ENCODE data around the gene TP53I13.

The TP53I13 gene

GRCh38 chr17:29583324-29584248, 15.1 kb downstream of the TP53I13 start:
- peak overlapping the region; percentile 43 for H3K27ac Mint-ChIP-seq
- no peak overlapping the region for H3K4me3 Mint-ChIP-seq
- no peaks in the 10 kb centered on the region for H3K9me3 Mint-ChIP-seq
- H3K4me1 Mint-ChIP-seq (ENCODE audit: low read depth), result peaks cover 54% of the 10 kb centered on the region
- no peaks in the 10 kb centered on the region for H3K27me3 Mint-ChIP-seq
- H3K36me3 Mint-ChIP-seq (ENCODE audit: low read depth), result peaks cover 39% of the 10 kb centered on the region

DNA sequence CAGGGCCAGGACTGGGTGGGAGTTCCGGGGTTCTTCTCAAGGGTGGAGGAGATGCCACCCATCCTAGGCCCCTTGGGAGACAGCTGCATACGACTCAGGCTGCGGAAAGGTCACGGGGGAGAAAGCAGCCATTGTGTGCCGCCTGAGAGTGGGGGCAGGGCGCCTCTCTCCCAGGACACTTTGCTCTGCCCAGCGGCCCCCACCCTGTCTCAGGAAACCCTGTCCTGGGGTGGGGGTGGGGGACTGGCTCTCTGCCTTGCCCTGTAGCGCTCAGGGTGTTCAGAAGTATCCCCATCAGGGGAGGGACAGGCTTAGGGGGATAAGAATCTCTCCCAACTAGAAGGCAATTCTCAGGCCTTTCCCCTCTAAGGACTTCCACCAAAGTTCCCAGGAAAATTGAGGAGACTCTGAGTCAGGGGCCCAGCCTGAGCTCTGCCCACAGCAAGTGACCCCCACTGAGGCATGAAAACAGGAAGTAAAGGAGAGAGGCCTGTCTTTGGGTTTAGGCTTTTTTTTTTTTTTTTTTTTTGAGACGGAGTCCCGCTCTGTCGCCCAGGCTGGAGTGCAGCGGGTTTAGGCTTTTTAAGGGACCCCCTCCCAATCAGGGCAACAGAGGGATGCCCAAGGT, 16.1 kb downstream of the TP53I13 start:
- Mint-ChIP-seq H3K4me3 (peak overlapping the region; percentile 23), H3K4me1 (ENCODE audit: low read depth) (peaks cover 54% of the 10 kb centered on the region), H3K9me3 (no peaks in the 10 kb centered on the region), H3K27ac (peak overlapping the region; percentile 81), H3K36me3 (ENCODE audit: low read depth) (peaks cover 38% of the 10 kb centered on the region), H3K27me3 (no peaks in the 10 kb centered on the region)

- H3K27me3 Mint-ChIP-seq, result no peaks in the 10 kb centered on the region
- no peaks in the 10 kb centered on the region for H3K9me3 Mint-ChIP-seq
- H3K4me1 Mint-ChIP-seq (ENCODE audit: low read depth), result peaks cover 59% of the 10 kb centered on the region
- peak overlapping the region; percentile 43 for H3K4me3 Mint-ChIP-seq
- peaks cover 31% of the 10 kb centered on the region for H3K36me3 Mint-ChIP-seq (ENCODE audit: low read depth)
- peak overlapping the region; percentile 81 for H3K27ac Mint-ChIP-seq
These were observed 16.7 kb downstream of the TP53I13 start for GRCh38 chr17:29585080-29585751.

DNA sequence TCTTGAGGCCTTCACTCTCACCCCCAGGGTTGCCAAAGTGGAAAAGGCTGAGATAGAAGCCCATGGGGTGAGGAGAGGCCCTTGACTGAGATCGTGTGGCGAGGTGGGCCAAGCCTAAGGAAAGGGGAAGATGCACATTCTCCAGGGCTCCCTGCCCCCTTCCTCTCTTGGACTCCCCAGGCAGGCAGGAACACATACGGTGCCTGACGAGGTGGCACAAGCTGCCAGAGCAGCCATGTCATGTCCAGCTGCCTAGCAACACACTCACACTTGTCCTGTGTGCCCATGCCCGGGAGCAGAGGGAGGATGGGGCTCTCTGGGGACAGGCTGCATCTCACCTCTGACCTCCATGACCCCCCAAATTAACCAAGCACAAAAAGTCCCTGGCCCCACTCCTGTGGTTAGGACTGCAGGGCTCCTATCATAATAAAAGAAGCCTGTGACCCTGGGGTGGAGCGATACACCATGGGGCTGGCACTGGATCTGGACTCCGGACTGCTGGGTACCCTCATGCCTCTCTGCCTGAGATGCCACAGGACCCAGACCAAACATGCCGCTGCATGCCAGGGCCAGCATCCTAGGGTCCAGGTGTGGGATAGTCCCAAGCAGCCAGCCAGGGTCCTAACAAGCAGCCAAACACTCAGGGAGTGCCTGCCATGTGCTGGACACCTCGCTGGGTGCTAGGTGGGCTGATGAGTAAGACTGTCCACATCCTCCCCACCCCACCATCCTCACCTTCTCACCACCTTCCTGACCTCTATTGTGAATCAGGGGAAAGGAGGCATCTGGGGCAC, 18.4 kb downstream of the TP53I13 start:
- H3K9me3 Mint-ChIP-seq, result no peaks in the 10 kb centered on the region
- no peaks in the 10 kb centered on the region for H3K27me3 Mint-ChIP-seq
- peaks cover 21% of the 10 kb centered on the region for H3K36me3 Mint-ChIP-seq (ENCODE audit: low read depth)
- peak overlapping the region; percentile 94 for H3K4me3 Mint-ChIP-seq
- H3K4me1 Mint-ChIP-seq (ENCODE audit: low read depth), result peaks cover 69% of the 10 kb centered on the region
- peak overlapping the region; percentile 92 for H3K27ac Mint-ChIP-seq

DNA sequence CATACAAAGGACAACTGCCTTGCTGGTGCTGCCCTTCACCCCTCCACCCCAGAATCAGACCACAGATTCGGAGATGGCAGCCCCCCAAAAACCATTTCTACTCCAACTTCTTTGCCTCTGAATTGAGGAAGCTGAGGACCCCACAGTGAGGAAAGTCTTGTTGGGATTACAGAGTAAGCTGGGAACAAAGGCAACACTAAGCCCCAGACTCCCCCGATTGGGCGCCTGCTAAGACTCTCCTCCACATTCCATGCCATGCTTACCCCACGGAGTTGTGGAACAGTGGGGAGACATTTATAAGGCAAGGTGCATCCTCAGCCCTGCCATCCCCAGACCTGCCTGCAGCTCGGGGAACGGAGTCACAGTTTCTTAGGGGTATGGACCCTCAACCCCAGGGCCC, 19.1 kb downstream of the TP53I13 start:
- H3K4me3 Mint-ChIP-seq, result peak overlapping the region; percentile 94
- no peaks in the 10 kb centered on the region for H3K9me3 Mint-ChIP-seq
- H3K27me3 Mint-ChIP-seq, result no peaks in the 10 kb centered on the region
- H3K36me3 Mint-ChIP-seq (ENCODE audit: low read depth), result peaks cover 14% of the 10 kb centered on the region
- H3K27ac Mint-ChIP-seq, result peak overlapping the region; percentile 92
- peaks cover 73% of the 10 kb centered on the region for H3K4me1 Mint-ChIP-seq (ENCODE audit: low read depth)

DNA sequence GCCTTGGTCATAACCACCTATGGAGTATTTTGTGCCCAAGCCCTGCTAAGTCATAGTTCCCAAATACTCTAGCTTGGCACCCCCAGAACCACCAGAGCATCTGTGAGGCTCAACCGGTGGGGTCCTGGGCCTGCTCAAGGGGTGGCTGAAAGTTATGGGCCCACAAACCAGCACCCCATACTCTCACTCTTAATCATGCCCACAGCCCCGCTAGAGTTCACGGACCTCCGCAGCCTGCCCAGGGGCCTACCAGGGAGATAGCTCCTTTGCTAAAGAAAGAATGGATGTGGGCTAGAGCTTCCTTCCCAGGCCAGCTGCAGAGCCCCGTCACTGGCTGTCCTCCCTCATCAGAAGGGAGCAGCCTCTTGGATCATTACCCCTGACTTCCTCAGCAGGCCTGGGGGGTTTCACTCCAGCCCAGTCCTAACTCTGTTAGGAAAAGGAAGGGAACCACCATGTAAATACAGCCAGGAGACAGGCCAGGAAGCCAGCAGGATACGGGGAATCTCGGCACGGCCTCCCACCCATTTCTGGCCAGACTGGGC, 19.6 kb downstream of the TP53I13 start:
- Mint-ChIP-seq H3K4me3 (peak overlapping the region; percentile 94), H3K27me3 (no peaks in the 10 kb centered on the region), H3K9me3 (no peaks in the 10 kb centered on the region), H3K27ac (peak overlapping the region; percentile 92), H3K36me3 (ENCODE audit: low read depth) (peaks cover 11% of the 10 kb centered on the region), H3K4me1 (ENCODE audit: low read depth) (peaks cover 76% of the 10 kb centered on the region)

- H3K36me3 Mint-ChIP-seq (ENCODE audit: low read depth), result peaks cover 4% of the 10 kb centered on the region
- peak overlapping the region; percentile 92 for H3K27ac Mint-ChIP-seq
- no peaks in the 10 kb centered on the region for H3K9me3 Mint-ChIP-seq
- H3K4me1 Mint-ChIP-seq (ENCODE audit: low read depth), result peaks cover 77% of the 10 kb centered on the region
- H3K4me3 Mint-ChIP-seq, result peak overlapping the region; percentile 94
- no peaks in the 10 kb centered on the region for H3K27me3 Mint-ChIP-seq
These were observed 20.3 kb downstream of the TP53I13 start for GRCh38 chr17:29588562-29589411.

GRCh38 chr17:29589524-29590410, 21.3 kb downstream of the TP53I13 start, which contains the start of gene GIT1:
TSS of gene GIT1 (minus strand) at chr17:29589648. CDS start at chr17:29589378, 270 bp downstream.
- Mint-ChIP-seq H3K27me3 (no peaks in the 10 kb centered on the region), H3K27ac (peak within 1 kb of the TSS; percentile 92), H3K4me1 (ENCODE audit: low read depth) (peaks cover 78% of the 10 kb centered on the region), H3K36me3 (ENCODE audit: low read depth) (no peaks in the 10 kb centered on the region), H3K9me3 (no peaks in the 10 kb centered on the region), H3K4me3 (peak within 1 kb of the TSS; percentile 94)

DNA sequence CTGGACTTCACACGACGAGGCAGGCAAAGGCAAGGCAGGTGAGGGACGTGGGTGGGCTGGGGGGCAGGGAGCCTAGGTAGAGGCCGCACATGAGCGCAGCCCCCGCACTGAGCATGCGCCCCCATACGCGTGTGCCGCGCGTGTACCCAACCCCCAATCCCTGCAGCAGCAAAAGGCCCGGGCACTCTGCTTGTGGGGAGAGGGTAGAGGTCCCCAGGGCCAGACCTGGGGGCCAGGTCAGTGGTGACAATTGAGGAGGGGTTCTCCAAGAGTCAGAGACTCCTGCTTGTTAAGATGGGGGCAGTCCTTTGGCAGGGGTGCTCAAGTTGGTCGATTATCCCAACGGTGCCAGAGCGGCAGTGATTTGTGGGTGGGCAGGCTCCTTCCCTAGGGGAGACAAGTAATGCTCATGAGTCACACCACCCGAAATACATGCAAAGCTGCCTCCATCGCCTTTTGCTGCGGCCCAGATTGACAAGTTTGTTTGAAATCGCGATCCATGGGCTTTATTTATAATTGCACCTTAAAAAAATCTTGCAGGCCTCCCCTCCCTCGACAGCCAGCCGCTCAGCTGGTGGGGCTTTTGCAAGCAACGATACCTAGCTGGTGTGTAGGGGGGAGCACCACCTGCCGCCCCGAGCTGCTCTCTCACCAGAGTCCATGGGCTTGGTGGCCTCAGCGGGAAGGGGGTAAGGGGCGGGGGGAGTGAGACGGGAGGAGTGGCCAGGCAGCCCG, 22.1 kb downstream of the TP53I13 start:
- peaks cover 73% of the 10 kb centered on the region for H3K4me1 Mint-ChIP-seq (ENCODE audit: low read depth)
- no peaks in the 10 kb centered on the region for H3K27me3 Mint-ChIP-seq
- peak overlapping the region; percentile 86 for H3K27ac Mint-ChIP-seq
- H3K4me3 Mint-ChIP-seq, result peak overlapping the region; percentile 88
- H3K9me3 Mint-ChIP-seq, result no peaks in the 10 kb centered on the region
- H3K36me3 Mint-ChIP-seq (ENCODE audit: low read depth), result no peaks in the 10 kb centered on the region

GRCh38 chr17:29591146-29591736, 22.7 kb downstream of the TP53I13 start:
- peak overlapping the region; percentile 74 for H3K4me3 Mint-ChIP-seq
- no peaks in the 10 kb centered on the region for H3K9me3 Mint-ChIP-seq
- H3K27ac Mint-ChIP-seq, result peak overlapping the region; percentile 86
- H3K27me3 Mint-ChIP-seq, result no peaks in the 10 kb centered on the region
- H3K4me1 Mint-ChIP-seq (ENCODE audit: low read depth), result peaks cover 66% of the 10 kb centered on the region
- H3K36me3 Mint-ChIP-seq (ENCODE audit: low read depth), result no peaks in the 10 kb centered on the region

- no peaks in the 10 kb centered on the region for H3K27me3 Mint-ChIP-seq
- H3K27ac Mint-ChIP-seq, result peak overlapping the region; percentile 86
- H3K4me3 Mint-ChIP-seq, result peak overlapping the region; percentile 74
- H3K9me3 Mint-ChIP-seq, result no peaks in the 10 kb centered on the region
- H3K4me1 Mint-ChIP-seq (ENCODE audit: low read depth), result peaks cover 60% of the 10 kb centered on the region
- H3K36me3 Mint-ChIP-seq (ENCODE audit: low read depth), result no peaks in the 10 kb centered on the region
These were observed 23.5 kb downstream of the TP53I13 start for GRCh38 chr17:29591737-29592608.
